Activated T-helper 1 cell treated with anti-CD3 and anti-CD28 coated beads, Interleukin-2, amount 50 U/mL, for 16 hours (primary cell): ENCODE measurements around the gene SYCE3.

Experiments
- DNase-seq, 2 donors: peaks; one replicate each; pipeline ENCODE4 v3.0.0-alpha.2; 2020; ENCODE audit warnings: low read depth in 1 of 2, low spot score in 1 of 2

SYCE3 gene

GRCh38 chr22:50504369-50505211 is 58.1 kb downstream of the SYCE3 start:
- DNase-seq: no peak

DNA sequence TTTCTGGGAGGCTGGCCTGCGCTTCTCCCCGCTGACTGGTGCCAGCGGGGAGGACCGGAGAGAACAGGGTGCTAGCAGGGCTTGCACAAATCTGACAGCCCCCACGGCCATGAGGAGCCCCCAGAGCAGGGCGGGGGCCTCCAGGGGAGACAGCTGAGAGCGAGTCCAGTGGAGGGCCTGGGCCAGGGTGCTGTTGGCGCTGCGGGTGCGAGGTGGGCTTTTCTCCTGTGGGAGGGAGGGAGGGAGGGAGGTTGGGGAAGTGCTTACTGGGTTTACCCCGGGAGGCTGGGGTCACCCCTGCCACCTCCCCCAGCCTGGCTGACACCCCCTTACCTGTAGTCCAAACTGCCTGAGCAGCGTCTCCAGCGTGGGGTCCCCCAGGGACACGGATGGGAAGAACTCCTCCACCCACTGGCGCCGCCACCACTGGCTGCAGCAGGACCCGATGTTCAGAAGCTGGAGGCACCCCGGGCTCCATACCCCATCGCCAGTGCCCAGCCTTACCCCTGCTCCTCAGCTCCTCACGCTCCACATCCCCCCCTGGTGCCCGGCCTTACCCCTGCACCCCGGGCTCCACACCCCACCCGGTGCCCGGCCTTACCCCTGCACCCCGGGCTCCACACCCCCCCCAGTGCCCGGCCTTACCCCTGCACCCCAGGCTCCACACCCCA is 59.1 kb downstream of the SYCE3 start:
- no peak for DNase-seq

GRCh38 chr22:50502628-50503474 is 59.9 kb downstream of the SYCE3 start:
- DNase-seq: no peak

DNA sequence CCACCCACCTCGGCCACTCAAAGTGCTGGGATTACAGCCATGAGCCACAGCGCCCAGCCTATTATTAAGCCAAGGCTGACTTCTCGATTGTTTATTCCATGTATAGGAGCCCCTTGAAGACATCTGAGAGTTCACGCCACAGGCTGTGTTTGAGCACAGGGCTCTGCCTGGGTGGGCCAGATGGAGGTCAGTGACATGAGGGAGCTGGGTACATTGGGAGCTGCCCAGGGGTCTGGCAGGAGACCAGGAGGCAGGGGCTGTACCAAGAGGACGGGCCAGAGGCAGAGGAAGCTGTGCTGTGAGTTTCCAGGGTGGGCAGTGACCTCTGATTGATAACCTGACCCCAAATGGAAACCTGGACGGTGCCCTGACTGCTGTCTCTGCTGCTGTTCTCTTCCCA is 60.6 kb downstream of the SYCE3 start:
- no peak for DNase-seq
